Esophagus squamous epithelium (tissue), 4 donors: Measurements from ENCODE around the gene STAB1.

Experiments
- POLR2A ChIP-seq, 4 donors: fragments of 450-650 bp; IDR thresholded peaks; one replicate each; pipeline ENCODE4 v1.6.1; 2017; ENCODE audit warnings: antibody characterized with exemption in 4 of 4, mild to moderate bottlenecking in 4 of 4, moderate library complexity in 3 of 4
- TF ChIP-seq, protein P1 (sequence below), 6 experiments: fragments of 450-650 bp in 4 of 6; fragments of 200-600 bp in 2 of 6; sonication (generic) in 2 of 6; IDR thresholded peaks; one replicate each; pipeline ENCODE4 v1.5.1; 2016 to 2019; ENCODE audit warnings: antibody characterized with exemption in 6 of 6, mild to moderate bottlenecking in 4 of 6, moderate library complexity in 4 of 6

- TF ChIP-seq, protein P1, sequence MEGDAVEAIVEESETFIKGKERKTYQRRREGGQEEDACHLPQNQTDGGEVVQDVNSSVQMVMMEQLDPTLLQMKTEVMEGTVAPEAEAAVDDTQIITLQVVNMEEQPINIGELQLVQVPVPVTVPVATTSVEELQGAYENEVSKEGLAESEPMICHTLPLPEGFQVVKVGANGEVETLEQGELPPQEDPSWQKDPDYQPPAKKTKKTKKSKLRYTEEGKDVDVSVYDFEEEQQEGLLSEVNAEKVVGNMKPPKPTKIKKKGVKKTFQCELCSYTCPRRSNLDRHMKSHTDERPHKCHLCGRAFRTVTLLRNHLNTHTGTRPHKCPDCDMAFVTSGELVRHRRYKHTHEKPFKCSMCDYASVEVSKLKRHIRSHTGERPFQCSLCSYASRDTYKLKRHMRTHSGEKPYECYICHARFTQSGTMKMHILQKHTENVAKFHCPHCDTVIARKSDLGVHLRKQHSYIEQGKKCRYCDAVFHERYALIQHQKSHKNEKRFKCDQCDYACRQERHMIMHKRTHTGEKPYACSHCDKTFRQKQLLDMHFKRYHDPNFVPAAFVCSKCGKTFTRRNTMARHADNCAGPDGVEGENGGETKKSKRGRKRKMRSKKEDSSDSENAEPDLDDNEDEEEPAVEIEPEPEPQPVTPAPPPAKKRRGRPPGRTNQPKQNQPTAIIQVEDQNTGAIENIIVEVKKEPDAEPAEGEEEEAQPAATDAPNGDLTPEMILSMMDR (IDR thresholded peaks at IDR 0.05) = no peak
- no peak for TF ChIP-seq POLR2A (IDR thresholded peaks at IDR 0.05)
Measured at GRCh38 chr3:52527039-52527731, 32.0 kb downstream of the STAB1 start.
